Stimulated activated CD4-positive, alpha-beta T cell treated with anti-CD3 and anti-CD28 coated beads, Interleukin-2, amount 100 ng/mL, for 4 hours (primary cell): ENCODE measurements around the gene REN.

Experiments used
- DNase-seq: peaks from one replicate; pipeline ENCODE4 v3.0.0-alpha.2; 2020; ENCODE audit warnings: low read depth

REN gene

DNA sequence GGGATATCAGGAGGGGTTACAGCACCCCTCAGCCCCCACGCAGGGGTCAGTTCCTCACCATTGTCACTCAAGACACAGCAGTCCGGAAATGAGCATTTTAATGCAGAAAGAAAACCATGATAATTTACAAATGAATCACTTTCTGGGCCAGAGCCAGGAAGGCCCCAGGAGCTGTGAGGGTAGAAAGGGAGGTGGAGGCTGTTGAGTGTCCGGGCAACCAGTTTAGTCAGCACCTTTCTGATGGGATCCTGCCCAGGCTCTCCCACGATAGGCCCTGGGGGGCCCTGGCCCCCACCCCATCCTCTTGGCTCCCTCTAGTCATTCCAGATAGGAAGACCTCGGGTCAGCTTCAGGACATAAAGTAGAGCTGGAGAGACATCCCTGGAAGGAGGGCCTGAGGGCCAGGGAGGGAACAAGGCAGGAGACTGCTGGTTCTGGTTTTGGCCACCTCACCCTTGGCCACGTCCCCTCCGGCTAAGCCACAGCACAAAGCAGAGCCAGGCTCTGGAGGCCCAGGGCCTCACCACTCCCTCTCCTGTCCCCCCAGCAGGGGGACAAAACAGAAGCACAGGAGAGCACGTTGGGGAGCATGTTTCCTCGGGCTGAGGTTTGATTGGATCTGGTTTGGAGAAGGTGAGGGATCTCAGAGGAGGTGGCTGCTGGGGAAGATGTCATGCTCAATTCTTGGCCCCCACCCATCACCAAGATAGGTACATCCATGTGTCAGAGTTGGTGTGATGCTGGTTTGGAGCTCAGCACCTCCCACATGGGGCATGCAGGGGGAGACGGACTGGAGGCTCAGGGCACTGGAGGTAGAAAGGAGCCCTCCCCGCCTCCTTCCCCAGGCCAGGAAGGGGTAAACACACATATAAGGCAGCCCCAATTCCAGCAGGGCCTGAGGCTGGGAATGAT, 34.9 kb downstream of the REN start:
- DNase-seq: no peak

DNA sequence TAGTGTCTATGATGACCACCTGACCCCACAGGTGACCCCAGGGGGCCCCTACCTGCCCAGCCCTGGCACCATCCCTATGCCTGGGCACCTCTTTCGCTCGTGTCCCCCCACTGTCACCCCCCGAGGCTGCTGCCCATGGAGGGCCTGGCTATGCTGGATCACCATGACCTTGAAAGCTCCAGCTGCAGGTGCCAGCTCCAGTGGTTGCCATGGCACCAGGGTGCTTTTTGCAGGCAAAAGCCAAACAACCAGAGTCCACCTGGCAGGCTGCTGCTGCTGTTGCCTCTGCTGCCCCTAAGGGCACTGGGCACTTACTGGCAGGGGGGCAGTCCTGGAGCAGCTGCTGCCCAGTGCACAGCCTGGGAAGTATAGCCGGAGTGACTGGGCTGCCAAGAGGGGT, 36.0 kb downstream of the REN start:
- no peak for DNase-seq

DNA sequence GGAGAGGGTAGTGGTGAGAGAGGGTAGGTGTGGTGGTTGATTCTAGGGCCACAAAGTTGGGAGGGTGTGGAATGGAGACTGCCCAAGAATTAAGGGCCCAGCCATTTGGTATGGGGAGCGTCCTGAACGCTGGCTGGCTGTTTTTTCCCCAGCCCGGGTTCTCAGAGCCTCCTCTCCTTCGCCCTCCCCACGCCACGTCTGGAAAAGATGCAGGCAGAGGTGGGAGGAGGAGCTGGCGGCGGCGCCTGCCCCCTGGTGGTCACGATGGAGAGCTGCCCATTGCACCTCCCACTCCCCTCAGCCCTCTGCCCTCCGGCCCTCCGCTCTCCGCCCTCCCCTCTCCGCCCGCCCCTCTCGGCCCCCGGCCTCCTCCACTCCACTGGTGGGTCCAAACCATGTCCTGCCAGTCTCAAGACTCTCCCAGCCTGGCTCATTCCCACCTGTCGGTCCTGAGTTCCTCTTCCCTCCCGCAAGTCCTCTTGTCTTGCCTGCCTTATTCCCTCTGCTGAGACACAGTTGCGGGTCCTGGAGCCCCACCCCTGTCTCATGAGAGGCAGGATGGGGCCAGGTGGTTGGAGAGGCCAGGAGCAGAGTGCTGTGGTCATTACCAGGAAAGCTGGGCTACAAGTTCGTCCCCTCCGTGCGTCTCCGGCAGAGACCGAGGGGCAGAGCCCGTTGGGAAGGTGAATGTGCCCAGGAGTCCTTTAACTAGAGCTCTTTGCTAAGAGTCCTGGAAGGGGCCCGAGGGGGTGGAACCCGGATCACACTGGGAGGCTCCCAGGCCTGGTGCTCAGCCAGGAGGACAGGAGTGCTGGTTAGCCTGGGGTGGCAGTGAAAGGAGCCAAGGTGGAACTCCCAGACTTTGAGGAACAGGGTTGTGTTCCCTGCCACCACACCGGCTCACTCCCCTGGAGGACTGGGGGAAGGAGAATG, 36.9 kb downstream of the REN start:
- peak; percentile 28 for DNase-seq

DNA sequence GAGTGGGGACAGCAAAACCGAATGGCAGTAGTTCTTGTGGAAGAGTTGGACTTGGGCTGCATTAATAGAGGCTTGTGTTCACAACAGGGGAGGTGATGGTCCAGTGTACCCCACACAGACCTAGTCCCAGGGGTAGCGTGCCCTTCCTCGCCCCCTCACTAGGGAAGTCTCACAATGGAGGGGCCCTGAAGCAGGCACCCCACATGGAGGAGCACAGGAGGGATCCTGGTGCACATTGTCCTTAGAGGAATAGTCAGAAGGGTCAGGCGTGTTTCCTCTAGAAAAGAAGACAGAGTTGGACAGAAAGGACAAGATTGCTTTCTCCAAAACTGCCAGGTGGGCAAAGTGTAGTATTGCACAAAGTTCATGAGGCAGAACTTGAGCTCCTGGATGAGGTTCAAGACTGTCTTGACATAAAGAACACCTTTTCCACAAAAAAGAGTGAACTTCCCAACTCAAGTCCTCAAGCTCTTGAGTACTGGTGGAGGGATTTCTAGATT, 37.6 kb downstream of the REN start:
- DNase-seq: no peak

DNA sequence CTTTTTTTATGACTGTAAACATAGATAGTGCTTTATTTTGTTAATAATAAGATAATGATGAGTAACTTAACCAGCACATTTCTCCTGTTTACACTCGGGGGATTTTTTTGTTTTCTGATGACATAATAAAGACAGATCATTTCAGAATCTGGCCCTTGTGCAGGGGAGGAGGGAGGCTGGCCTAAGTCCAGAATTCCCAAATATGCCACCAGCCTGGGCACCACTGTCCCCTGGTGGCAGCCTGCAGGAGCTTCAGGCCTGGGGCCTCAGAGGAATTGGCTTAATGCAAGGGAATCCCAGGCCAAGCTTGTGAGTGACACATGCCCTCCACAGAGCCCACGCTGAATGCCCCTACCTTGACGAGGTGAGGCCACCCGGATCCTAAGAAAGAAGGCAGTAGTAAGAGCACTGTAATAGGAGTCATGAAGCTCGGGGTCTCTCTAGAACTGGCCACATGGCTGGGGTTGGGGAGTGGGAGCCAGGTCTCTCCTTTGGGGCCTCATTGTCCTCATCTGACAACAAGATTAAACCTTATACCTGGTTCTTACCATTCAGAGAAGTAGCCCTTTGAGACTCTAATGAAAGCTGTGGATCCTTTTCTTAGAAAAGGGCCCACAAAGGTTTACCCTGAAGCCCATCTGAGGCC, 38.4 kb downstream of the REN start:
- no peak for DNase-seq

DNA sequence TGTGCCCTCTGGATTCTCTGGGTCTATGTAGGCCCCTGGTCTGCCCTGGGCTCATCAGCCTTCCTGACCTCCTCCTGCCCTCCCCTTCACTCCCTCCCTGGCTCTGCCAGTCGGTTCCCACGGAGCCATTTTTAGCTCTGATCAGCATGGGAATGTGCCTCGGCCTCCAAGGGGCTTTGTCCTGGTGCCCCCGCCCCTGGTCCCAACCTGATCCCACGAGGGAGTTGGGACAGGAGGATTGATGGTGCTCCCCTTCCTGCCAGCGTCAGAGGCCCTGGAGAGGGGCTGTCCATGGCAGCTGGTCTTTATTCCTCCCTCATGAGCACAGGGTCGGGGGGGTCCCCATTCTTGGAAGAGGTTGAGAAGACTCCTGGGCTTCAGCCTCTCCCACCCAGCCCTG, 39.2 kb downstream of the REN start:
- DNase-seq: no peak

DNA sequence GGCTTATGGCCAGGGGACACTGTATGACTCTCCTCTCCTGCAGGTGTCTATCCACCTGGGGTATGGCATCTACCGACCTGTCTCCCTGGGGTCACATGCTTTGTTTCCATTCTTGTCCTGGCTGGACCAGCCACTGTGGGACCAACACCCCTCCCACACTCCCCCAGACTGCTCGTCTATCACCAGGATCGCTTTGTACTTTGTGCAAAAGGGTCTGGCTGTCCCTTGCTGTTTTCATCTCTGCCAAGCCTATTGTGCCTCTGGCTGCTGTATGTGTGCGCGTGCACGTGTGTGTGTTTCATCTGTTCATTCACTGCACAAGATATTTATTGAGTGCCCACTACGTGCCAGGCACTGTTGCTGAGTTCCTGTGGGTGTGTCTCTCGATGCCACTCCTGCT, 39.8 kb downstream of the REN start:
- DNase-seq: no peak

DNA sequence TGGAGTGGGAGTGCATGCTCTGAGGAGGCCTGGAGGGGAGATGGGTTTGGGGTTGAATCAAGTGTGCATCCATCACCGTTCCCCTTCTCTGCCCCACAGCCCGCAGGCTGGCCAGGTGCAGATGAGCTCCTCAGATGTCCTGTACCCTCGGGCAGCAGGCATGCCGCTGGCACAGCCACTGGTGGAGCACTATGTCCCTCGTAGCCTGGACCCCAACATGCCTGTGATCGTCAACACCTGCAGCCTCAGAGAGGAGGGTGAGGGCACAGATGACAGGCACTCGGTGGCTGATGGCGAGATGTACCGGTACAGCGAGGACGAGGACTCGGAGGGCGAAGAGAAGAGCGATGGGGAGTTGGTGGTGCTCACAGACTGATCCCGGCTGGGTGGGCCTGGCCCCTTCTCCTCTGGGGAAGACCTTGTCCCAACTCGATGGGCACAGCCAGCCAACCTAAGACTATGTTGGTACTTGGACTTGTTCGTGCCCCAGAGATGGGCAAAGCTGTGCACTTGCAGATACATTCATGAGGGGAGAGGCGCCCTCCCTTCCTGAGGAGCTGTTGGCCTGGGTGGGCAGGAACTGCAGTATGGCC, 40.3 kb downstream of the REN start:
- DNase-seq: no peak

DNA sequence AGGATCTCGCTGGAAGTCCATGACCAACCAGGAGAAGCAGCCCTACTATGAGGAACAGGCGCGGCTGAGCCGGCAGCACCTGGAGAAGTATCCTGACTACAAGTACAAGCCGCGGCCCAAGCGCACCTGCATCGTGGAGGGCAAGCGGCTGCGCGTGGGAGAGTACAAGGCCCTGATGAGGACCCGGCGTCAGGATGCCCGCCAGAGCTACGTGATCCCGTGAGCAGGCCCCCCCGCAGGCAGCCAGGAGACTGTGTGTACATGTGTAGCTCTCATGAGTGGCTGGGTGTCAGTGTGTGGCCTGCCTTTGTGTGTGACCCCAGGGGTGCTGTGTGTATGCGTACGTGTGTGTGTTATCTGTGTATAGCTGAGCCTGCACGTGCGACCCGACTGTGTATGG, 41.5 kb downstream of the REN start:
- no peak for DNase-seq

DNA sequence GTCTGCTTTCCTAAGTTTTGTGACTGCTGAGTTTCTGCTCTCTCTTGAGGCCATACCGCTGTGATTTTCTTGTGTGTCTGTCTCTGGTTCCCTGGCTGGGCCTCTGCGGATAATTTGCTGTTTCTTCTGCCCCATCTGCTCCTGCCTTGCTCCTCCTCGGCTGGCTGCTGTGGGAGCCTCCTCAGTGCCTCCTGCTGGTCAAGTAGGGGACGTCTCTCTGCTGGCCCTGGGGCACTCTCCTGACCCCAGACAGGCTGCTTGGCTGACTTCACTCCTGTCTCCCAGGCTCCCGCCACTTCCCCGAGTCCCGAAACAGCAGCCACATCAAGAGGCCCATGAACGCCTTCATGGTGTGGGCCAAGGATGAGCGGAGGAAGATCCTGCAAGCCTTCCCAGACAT, 42.8 kb downstream of the REN start:
- no peak for DNase-seq

DNA sequence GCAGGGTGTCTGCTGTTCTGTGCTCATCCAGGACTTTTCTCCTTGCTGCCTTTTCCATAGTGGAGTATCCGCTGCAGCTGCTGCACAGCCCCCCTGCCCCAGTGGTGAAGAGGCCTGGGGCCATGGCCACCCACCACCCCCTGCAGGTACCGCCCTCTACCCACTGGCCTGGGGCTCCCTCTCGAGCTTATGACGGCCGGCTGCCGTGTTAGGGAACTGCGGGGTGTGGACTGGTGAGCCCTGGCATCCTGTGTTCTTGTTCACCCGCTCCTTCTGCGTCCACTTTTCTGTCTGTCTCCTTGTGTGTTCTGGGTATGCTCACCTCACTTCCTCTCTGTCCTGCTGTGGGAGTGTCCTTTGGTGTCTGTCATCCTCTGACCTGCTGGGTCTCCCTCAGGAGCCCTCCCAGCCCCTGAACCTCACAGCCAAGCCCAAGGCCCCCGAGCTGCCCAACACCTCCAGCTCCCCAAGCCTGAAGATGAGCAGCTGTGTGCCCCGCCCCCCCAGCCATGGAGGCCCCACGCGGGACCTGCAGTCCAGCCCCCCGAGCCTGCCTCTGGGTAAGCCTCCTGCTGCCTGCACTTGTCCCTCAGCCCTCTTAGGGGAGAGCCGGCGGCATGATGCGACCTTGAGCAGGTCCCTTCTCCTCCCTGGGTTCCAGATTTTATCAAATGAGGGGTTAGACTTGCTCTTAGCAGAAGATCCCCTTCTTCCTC, 44.1 kb downstream of the REN start:
- no peak for DNase-seq

DNA sequence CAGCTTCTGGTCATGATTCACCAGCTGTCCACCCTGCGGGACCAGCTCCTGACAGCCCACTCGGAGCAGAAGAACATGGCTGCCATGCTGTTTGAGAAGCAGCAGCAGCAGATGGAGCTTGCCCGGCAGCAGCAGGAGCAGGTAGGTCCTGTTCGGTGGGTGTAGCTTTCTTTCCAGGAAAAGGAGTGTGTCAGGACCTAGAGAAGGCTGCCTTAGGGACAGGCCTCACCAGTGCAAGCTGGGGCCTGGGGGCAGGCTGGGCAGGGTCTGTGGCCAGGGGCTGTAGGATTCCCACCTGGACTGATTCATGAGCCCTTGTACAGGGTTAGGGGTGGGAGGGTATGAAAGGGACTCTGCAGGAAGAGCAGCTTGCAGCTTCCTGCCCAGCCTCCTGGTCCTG, 49.6 kb downstream of the REN start:
- no peak for DNase-seq

DNA sequence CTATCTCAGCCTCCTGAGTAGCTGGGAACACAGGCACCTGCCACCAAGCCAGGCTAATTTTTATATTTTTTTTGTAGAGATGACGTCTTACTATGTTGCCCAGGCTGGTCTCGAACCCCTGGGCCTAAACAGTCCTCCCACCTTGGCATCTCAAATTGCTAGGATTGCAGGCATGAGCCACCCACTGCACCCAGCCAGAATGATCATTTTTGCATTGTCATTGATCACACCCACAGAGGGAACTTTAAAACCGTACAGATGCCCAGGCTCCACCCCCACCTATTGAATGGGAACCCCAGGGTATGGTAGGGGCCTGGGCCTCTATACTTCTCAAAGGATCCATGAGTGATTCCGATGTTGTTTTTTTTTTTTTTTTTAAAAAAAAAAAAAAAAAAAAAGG, 51.0 kb downstream of the REN start:
- DNase-seq: no peak

DNA sequence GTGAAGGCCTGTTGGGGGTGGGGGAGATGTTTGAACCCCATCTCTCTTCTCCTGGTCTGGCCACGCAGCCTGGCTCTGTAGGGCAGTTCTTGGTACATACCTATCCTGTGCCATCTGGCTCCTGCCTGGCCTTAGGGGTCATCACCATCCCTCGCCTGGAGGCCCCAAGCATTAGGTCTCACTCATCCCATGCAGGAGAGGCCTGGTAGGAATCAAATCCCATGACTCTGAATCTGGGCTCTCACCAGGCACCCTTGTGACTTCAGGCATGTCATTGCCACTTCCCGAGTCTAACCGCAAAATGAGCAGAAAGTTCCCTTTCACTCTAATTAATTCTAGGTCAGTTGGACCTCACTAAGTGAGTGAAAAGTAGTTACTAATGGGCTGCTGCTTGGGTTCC, 51.5 kb downstream of the REN start:
- DNase-seq: no peak

DNA sequence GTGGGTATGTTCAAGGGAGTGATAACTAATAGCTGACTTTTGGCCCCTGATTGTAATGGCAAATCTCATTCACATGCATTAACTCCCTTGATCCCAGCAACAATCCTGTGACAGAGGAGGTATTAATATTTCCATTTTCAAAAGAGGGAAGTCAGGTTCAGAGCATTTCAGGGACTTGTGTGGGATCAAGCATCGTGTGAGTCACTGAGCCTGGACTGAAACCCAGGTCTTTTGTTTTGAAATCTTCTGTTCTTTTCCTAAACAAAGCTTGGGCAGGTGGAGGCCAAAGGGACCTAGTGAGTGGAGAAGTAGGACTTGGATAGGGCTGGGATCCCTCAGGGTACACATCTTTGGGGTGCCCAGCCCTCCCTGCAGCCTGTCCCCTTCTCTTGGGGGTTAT, 52.2 kb downstream of the REN start:
- DNase-seq: no peak

DNA sequence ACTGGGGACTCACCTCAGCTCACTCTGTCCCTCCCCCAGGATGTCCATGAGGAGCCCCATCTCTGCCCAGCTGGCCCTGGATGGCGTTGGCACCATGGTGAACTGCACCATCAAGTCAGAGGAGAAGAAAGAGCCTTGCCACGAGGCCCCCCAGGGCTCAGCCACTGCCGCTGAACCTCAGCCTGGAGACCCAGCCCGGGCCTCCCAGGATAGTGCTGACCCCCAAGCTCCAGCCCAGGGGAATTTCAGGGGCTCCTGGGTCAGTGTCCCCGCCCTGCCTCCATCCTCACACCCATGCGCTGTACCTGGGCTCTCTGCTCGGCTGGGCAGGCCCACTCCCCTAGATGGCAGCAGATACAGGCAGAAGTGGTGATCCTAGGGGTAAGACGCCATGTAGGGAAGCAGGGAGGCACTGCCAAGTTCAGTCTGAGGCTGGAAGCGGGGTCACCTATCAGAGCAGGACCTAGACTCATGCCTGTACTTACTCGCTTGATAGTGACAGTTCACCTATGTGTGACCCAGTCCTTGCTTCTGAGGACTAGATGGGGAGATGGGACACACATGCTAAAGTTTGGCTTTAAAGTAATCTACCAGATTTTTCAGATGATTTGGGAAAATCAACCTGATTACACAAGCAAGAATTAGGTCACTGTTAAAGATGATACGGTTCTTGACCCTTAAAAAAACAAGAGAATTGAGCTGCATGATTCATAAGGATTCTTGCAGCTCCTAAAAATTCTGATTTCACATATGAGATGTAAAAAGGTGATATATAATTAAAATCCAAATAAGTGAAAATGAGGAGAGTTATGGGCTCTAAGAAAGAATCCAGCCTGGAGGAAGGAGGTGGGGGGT, 53.0 kb downstream of the REN start:
- no peak for DNase-seq

DNA sequence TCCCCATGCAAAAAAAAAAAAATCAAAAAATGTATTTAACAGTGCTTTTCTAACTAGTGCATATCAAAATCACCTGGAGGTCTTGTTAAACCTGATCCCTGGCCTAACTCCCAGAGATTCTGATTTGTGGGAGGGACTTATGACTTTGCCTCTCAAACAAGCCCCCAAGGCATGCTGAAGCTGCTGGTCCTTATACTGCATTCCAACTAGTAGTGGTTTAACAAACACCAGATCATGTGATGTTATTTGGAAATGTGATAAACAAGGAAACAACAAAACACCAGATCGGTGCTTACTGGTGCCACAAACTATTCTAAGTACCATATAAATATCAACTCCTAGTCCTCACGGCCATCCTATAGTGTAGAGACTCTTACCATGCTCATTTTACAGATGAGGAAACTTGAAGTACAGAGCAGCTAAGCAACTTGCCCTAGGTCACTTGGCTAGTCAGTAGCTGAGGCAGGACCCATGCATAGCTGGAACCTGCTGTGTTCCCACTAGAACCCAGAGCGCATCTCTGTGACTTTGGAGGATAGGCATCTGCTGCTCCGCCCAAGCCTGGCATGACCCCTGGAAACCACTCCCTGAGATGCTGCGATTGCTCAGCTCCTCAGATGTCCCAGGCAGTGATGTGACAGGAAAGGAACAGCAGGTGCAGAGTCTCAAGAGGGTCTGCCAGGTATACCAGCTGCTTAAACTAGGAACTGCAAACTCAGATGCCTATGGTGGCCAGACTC, 55.1 kb downstream of the REN start:
- no peak for DNase-seq

DNA sequence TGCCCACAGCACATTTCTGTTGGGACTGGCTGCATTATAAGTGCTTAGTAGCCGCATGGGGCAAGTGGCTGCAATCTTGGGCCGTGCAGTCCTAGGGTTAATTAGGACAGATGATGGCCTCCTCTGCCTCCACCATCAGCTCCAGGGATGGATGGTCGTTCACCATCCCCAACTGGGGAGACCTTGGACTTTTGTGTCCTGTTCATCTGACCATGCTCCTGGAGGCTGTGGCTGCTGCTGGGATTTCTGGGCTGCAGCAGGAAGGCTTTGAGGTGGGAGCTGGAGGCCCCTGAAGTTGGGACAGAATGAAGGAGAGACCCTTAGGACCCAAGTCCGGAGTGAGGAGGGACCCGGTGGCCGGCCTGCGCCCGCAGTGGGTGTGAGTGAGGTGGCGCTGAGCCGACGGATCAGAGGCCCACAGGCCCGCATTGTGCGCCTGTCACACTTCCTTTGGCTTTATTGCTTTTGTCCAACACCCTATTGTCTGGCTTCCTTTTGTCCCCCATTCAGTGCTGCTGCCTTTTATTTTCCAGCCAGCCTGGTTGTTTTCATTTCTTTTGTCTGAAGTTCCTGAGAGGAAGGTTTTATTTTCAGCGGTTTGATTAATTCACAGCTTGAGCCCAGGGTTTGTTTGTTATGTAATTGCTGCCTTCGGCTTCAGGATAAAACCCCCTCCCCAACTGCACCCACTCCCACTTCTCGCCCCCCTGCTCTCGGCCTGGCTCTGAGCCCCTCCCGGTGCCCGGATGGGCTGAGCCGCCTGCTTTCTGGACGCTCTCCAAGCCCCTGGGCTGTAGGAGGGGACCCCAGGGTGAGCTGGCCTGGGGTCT, 57.6 kb downstream of the REN start:
- no peak for DNase-seq

DNA sequence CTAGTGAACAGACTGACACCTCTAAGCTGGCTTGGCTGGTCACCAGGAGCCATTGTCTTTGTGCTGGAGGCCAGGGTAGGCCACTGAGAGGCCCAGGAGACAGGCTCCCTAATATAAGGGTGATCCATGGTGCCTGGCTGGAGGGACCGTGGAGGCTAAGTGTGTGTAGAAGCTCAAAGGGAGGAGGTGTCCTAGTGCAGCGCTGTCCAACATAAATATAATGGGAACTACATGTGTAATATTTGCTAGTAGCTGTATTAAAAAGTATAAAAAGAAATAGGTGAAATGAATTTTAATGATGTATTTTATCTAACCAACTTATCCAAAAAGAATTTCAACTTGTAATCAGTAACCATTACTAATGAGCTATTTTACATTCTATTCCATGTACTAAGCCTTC, 58.2 kb downstream of the REN start:
- DNase-seq: no peak
